HCT116 (cell line): ENCODE data around the gene FADD.

ENCODE experiments used
- EZH2 ChIP-seq: fragments of 200-600 bp; sonication (generic); IDR thresholded peaks from 2 replicates; pipeline ENCODE4 v1.6.1; 2017; ENCODE audit warnings: antibody characterized with exemption, mixed run types
- POLR2A ChIP-seq: IDR thresholded peaks from 2 replicates; pipeline ENCODE4 v1.7.0; 2011; ENCODE audit warnings: borderline replicate concordance; ENCODE audit not compliant: insufficient read depth, insufficient read length; ENCODE audit errors: extremely low read depth
- POLR2AphosphoS5 ChIP-seq: IDR thresholded peaks from 2 replicates; pipeline ENCODE4 v1.6.1; 2011; ENCODE audit warnings: mild to moderate bottlenecking, low read depth, low read length, moderate library complexity
- SRF ChIP-seq: IDR thresholded peaks from 2 replicates; pipeline ENCODE4 v1.6.1; 2012; ENCODE audit warnings: low read depth
- TF ChIP-seq, protein P1 (sequence below), 3 experiments: fragments of 200-600 bp in 1 of 3; sonication (generic) in 1 of 3; IDR thresholded peaks in 2 of 3; conservative IDR thresholded peaks in 1 of 3; 2 replicates each; pipeline ENCODE4 v1.5.1; 2012 to 2017; ENCODE audit warnings: low read depth in 2 of 3, low read length in 2 of 3, antibody characterized with exemption in 1 of 3, borderline replicate concordance in 1 of 3, control low read depth in 1 of 3, mild to moderate bottlenecking in 1 of 3, mixed read lengths in 1 of 3, mixed run types in 1 of 3, moderate library complexity in 1 of 3; ENCODE audit not compliant: insufficient read depth in 1 of 3

DNA sequence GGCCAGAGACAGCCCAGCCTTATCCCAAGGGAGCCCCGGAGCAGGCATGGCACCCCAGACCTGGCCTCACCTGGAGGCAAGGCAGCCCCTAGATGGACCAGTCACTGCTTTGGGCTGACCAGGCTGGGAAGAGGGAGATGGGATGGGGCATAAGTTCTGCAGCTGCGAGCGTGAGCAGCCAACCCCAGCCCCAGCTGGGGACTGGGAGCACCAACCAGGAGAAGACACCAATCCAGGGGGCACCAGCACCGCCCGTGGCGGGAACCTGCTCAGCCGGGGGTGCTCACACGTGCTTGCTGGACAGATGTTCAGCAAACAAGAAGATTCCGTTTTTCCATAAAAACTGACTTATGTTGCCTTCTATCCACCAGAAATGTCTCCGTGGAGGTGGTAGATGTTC, 16.2 kb upstream of the FADD start:
- TF ChIP-seq, protein P1, sequence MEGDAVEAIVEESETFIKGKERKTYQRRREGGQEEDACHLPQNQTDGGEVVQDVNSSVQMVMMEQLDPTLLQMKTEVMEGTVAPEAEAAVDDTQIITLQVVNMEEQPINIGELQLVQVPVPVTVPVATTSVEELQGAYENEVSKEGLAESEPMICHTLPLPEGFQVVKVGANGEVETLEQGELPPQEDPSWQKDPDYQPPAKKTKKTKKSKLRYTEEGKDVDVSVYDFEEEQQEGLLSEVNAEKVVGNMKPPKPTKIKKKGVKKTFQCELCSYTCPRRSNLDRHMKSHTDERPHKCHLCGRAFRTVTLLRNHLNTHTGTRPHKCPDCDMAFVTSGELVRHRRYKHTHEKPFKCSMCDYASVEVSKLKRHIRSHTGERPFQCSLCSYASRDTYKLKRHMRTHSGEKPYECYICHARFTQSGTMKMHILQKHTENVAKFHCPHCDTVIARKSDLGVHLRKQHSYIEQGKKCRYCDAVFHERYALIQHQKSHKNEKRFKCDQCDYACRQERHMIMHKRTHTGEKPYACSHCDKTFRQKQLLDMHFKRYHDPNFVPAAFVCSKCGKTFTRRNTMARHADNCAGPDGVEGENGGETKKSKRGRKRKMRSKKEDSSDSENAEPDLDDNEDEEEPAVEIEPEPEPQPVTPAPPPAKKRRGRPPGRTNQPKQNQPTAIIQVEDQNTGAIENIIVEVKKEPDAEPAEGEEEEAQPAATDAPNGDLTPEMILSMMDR (IDR thresholded peaks at IDR 0.05 in 2 of 3, conservative IDR thresholded peaks at IDR 0.05 in 1 of 3; ENCODE audit: borderline replicate concordance in 1 of 3, insufficient read depth in 1 of 3, low read depth in 2 of 3, low read length in 2 of 3) = no peak
- TF ChIP-seq POLR2AphosphoS5 = no peak
- TF ChIP-seq EZH2 = no peak
- TF ChIP-seq POLR2A = no peak
- TF ChIP-seq SRF = no peak
